BJ (cell line): Measurements from ENCODE around the gene ATP10A. TPM values are rescaled to one million over a fixed set of nuclear protein-coding genes. Genes with fewer than 3 reads are reported as not detected.

Experiments
- CTCF ChIA-PET: fragments of 350-600 bp; formaldehyde crosslinking; extraction: SDS; loops from one replicate; lab custom pipeline; 2021; ENCODE audit warnings: antibody characterized with exemption, inconsistent platforms; lab: Yijun Ruan, JAX
- POLR2A ChIA-PET: fragments of 300-600 bp; sonication (Branson Sonifier 250); formaldehyde crosslinking; extraction: SDS; loops from one replicate; lab custom pipeline; 2021; ENCODE audit warnings: antibody characterized with exemption; lab: Charles Lee
- DNase-seq: peaks from one replicate; pipeline ENCODE4 v3.0.0-alpha.2; 2011; ENCODE audit warnings: low read depth
- H3K27me3 ChIP-seq: 2 replicates; pipeline ENCODE4 v1.6.0; 2011; ENCODE audit warnings: low read length; ENCODE audit not compliant: control insufficient read depth, insufficient read depth
- H3K36me3 ChIP-seq: 2 replicates; pipeline ENCODE4 v1.5.1; 2011; ENCODE audit warnings: low read length; ENCODE audit not compliant: control insufficient read depth, insufficient read depth
- H3K4me3 ChIP-seq: 2 replicates; pipeline ENCODE4 v1.5.1; 2011; ENCODE audit warnings: low read depth, mild to moderate bottlenecking, control low read depth, low read length
- CTCF ChIP-seq: IDR thresholded peaks from 2 replicates; pipeline ENCODE4 v1.5.1; 2011; ENCODE audit warnings: low read depth, mild to moderate bottlenecking, control low read depth, inconsistent platforms, low read length, moderate library complexity; ENCODE audit not compliant: insufficient read depth
- polyA plus RNA-seq: library from polyadenylated mRNA; depleted of rRNA; stranded (reverse); fragments of >200 nt; gene quantifications from 2 replicates; pipeline ENCODE4 v1.2.3, GENCODE V29; 2011

The ATP10A gene
- polyA plus RNA-seq, 1 experiment = 28.0 TPM

- ChIA-PET CTCF (interaction anchor here (1.1 to 2.4 kb wide), 2 partner anchors 21 to 272 kb away, joined by 3 to 7 read pairs; no protein-coding TSS in a partner anchor), POLR2A (no interaction called here)
- TF ChIP-seq CTCF = peak; percentile 28; the same call in 1 of the 2 replicates
- Histone ChIP-seq H3K27me3 (peaks cover 4% of the 10 kb centered on the region; the same call in 1 of the 2 replicates), H3K4me3 (no peak overlapping the region), H3K36me3 (no peaks in the 10 kb centered on the region)
- no peak for DNase-seq
These were observed 201.2 kb downstream of the ATP10A start for GRCh38 chr15:25661898-25662297.

DNA sequence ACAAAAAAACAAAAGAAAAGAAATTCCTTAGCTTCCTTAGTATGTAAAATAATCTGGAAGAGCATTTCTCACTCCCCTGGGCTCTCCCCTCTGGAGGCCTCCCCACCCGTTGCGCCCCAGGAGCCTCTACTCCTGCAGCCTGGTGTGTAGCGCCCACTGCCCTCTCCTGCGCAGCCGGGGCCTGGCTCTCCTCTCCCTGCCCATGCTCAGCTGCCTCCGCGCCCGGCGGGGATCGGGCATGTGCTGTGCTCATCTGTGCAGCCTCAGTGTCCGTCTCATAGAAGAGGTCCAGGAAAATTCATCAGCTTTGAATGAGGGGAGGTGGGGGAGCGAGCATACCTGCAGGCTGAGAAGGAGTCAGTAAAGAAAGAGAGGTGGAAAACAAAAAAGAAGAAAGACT is 203.9 kb downstream of the ATP10A start:
- H3K36me3 ChIP-seq = no peaks in the 10 kb centered on the region
- H3K27me3 ChIP-seq = peaks cover 2% of the 10 kb centered on the region; the same call in 1 of the 2 replicates
- TF ChIP-seq CTCF = no peak
- DNase-seq = no peak
- ChIA-PET CTCF (no interaction called here), POLR2A (no interaction called here)
- no peak overlapping the region for H3K4me3 ChIP-seq

DNA sequence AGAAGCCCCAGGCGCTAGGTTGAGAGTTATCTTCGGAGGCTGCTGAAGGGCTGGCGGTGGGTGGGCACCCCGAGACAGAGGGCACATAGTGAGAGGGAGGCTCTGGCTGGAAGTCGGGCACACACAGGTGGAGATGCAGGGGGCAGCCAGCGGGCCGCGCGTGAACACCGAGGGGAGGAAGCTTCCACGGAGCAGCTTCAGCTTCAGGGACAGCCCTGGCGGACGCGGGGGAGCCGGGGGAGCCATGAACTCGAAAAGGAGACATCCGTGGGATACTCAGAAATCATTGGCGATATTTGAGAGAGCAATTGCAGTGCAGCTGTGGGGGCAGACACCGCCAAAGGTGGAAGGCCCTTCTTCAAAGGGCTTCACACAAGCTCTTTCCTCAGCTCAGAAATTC is 204.6 kb downstream of the ATP10A start:
- no peak for TF ChIP-seq CTCF
- DNase-seq = no peak
- CTCF ChIA-PET = no interaction called here

DNA sequence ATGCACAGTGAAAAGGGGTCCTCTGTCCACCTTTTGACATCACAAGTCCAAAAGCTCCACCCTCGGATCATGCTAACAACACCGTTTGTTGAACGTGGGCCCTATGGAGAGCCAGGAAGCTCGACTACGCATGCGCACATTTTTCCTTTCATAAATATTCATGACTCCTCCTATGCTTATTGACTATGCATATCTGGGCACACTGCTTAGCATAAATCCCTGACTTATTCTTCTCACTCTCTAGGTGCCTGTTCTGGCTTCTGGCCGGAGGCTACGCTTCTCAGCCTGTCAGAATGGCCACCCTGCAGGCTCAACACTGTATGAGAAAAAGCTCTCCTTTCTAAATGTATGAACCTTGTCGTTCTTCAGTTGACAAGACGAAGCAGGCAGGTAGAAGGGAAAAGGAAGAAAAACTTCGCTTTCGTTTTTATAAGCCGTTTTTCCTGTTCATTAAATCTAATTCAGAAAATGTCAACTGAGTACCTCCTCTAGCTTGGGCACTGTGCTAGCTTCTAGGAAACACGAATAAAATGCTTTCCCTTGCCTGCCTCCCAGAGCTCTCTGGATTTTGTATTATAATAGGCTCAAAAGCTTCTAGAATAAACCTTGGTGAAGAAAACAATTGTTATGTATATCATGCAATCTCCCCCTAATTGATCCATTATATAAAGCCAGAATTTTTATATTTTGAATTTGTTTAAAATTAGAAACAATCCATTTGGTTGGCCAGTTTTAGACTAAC is 207.7 kb downstream of the ATP10A start:
- Histone ChIP-seq H3K36me3 (no peaks in the 10 kb centered on the region), H3K4me3 (no peak overlapping the region), H3K27me3 (no peaks in the 10 kb centered on the region)
- CTCF ChIA-PET = interaction anchor here (0.6 kb wide), 1 partner anchor 1209 kb away, joined by 3 read pairs; no protein-coding TSS in a partner anchor
- no peak for TF ChIP-seq CTCF
- POLR2A ChIA-PET = no interaction called here
- DNase-seq = no peak

More for the DNA sequence above, 204.6 kb downstream of the ATP10A start:
- H3K4me3 ChIP-seq = no peak overlapping the region
- POLR2A ChIA-PET = no interaction called here
- no peaks in the 10 kb centered on the region; the same call in 1 of the 2 replicates for H3K27me3 ChIP-seq
- no peaks in the 10 kb centered on the region for H3K36me3 ChIP-seq

DNA sequence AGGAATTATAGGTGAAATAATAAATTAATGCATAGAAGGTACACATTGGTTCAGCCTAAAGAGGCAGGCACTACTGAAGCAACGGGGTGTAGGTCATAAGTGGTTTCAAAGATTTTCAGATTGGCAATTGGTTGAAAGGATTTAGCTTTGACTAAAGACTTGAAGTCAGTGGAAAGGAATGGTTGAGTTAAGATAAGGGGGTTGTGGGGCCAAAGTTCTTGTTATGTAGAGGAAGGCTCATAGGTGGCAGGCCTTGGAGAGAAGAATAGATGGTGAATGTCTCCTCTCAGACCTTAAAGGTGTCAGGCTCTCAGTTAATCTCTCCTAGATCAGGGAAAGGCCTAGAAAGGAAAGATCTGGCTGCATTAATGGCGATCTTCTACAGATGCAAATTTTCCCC is 209.8 kb downstream of the ATP10A start:
- no peak for DNase-seq
- CTCF ChIA-PET = interaction anchor here (0.9 kb wide), 1 partner anchor 22 kb away, joined by 3 read pairs; no protein-coding TSS in a partner anchor
- Histone ChIP-seq H3K36me3 (no peaks in the 10 kb centered on the region), H3K27me3 (no peaks in the 10 kb centered on the region), H3K4me3 (no peak overlapping the region)
- no peak for TF ChIP-seq CTCF
- POLR2A ChIA-PET = no interaction called here
